ENCODE results near the gene IRAG1. TPM values are rescaled to one million over a fixed set of nuclear protein-coding genes. Genes with fewer than 3 reads are reported as not detected.

The IRAG1 gene
- total RNA-seq, 1 donor from 2014 or later = 236 TPM

GRCh38 chr11:10663990-10664389 is 29.6 kb downstream of the IRAG1 start:
- H3K36me3 ChIP-seq = peaks cover 3 to 6% of the 10 kb centered on the region in 2 donors
- H3K4me3 ChIP-seq = no peak overlapping the region
- intact Hi-C loops (cut with DNase I) = no loop called here
- no peak for TF ChIP-seq CTCF (IDR thresholded peaks at IDR 0.05)
- H3K4me1 ChIP-seq = peaks cover 27 to 88% of the 10 kb centered on the region in 2 donors
- no peaks in the 10 kb centered on the region for H3K9me3 ChIP-seq
- H3K27ac ChIP-seq = peak overlapping the region; percentile 88 to 93
- no peak for DNase-seq (ENCODE audit: low spot score in 2 of 2)
- H3K27me3 ChIP-seq = no peaks in the 10 kb centered on the region

GRCh38 chr11:10663365-10663764 is 30.2 kb downstream of the IRAG1 start:
- no peak overlapping the region for H3K4me3 ChIP-seq
- H3K36me3 ChIP-seq = peaks cover 3 to 10% of the 10 kb centered on the region in 2 donors
- H3K27ac ChIP-seq = peak overlapping the region; percentile 88 to 93
- no peaks in the 10 kb centered on the region for H3K9me3 ChIP-seq
- no peaks in the 10 kb centered on the region for H3K27me3 ChIP-seq
- H3K4me1 ChIP-seq = peaks cover 29 to 88% of the 10 kb centered on the region in 2 donors
- intact Hi-C loops (cut with DNase I) = no loop called here
- TF ChIP-seq CTCF (IDR thresholded peaks at IDR 0.05) = no peak
- DNase-seq (ENCODE audit: low spot score in 2 of 2) = no peak

- intact Hi-C loops (cut with DNase I) = loop anchor here (2.0 kb wide), 1 partner anchor 14 kb away; no protein-coding TSS in a partner anchor
- no peak overlapping the region for H3K4me3 ChIP-seq
- no peak for TF ChIP-seq CTCF (IDR thresholded peaks at IDR 0.05)
- H3K36me3 ChIP-seq = peaks cover 3 to 25% of the 10 kb centered on the region in 2 donors
- H3K4me1 ChIP-seq = peaks cover 30 to 91% of the 10 kb centered on the region in 2 donors
- DNase-seq (ENCODE audit: low spot score in 2 of 2) = no peak
- H3K27ac ChIP-seq = peak overlapping the region; percentile 88 to 93
- no peaks in the 10 kb centered on the region for H3K9me3 ChIP-seq
- no peaks in the 10 kb centered on the region for H3K27me3 ChIP-seq
These were observed 33.2 kb downstream of the IRAG1 start for GRCh38 chr11:10660323-10660722.

GRCh38 chr11:10659339-10660216 is 34.0 kb downstream of the IRAG1 start:
- Histone ChIP-seq H3K36me3 (peaks cover 3 to 30% of the 10 kb centered on the region in 2 donors), H3K4me1 (peaks cover 30 to 89% of the 10 kb centered on the region in 2 donors), H3K9me3 (no peaks in the 10 kb centered on the region), H3K27me3 (no peaks in the 10 kb centered on the region), H3K4me3 (peak overlapping the region in 1 of 2 donors; percentile 10), H3K27ac (peak overlapping the region; percentile 88 to 93)
- no peak for TF ChIP-seq CTCF (IDR thresholded peaks at IDR 0.05)
- DNase-seq (ENCODE audit: low spot score in 2 of 2) = peak in 1 of 2 donors; percentile 90
- intact Hi-C loops (cut with DNase I) = loop anchor here (2.0 kb wide), 2 partner anchors 15 to 31 kb away; no protein-coding TSS in a partner anchor

- no peak for DNase-seq (ENCODE audit: low spot score in 2 of 2)
- Histone ChIP-seq H3K9me3 (no peaks in the 10 kb centered on the region), H3K27me3 (no peaks in the 10 kb centered on the region), H3K36me3 (peaks cover 0 to 34% of the 10 kb centered on the region in 2 donors), H3K4me1 (peaks cover 30 to 89% of the 10 kb centered on the region in 2 donors), H3K27ac (peak overlapping the region; percentile 88 to 93), H3K4me3 (peak overlapping the region; percentile 10 to 32)
- intact Hi-C loops (cut with DNase I) = loop anchor here (2.0 kb wide), 1 partner anchor 32 kb away; no protein-coding TSS in a partner anchor
- TF ChIP-seq CTCF (IDR thresholded peaks at IDR 0.05) = no peak
These were observed 34.8 kb downstream of the IRAG1 start for GRCh38 chr11:10658621-10659338.

Measured in ascending aorta (tissue), 2 donors.